ENCODE data around the gene HPSE2. TPM values are rescaled to one million over a fixed set of nuclear protein-coding genes. Genes with fewer than 3 reads are reported as not detected.

Gene HPSE2
- total RNA-seq, 3 donors from 2014 or later: 2.7 to 8.0 (median 5.9) TPM

Other genes starting within 250 kb of the HPSE2 start
- gene CNNM1, start 93.5 kb upstream of the HPSE2 start, total RNA-seq: under 1 TPM; 0.64 to 0.98 (median 0.88) TPM
- 10 to 100 TPM; 13.9 to 18.4 (median 15.7) TPM for gene GOT1, start 194.8 kb upstream of the HPSE2 start, total RNA-seq